ENCODE measurements around the gene SLC9B2.

SLC9B2 gene

DNA sequence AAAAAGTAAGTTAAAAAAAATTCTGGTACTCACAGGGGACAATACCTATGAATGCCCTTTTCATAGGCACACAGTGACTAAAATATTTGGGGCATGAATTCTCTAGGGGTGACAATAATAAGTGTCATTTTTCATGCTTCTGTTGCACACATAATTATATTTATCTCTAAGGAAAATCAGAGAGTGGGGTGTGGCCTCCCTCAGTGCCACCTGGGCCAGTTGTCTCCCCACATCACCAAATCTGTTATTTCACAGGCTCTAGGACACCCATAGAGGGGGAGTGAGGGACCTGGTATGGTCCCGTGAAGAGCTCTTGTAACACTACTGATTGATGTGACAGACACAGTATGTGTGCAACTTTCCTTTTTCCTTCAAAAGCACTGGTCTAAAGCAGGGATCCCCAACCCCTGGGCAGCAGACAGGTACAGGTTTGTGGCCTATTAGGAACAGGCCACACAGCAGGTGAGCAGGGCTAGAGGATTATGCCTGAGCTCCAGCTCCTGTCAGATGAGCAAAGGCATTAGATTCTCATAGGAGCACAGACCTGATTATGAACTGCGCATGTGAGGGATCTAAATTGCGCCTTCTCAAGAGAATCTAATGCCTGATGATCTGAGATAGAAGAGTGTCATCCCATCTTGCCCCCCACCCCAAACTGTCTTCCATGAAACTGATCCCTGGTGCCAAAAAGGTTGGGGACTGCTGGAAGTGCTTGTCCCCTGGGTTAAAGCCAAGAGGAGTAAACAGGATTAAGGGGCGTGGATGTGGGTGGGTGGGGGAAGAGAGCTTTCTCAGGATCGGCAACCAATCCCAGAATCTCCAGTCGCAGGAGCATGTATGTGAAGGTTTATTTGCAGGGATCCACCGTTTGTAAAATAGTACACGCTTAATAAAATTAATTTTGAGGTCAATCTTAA lies 57.9 kb downstream of the SLC9B2 start:
- TF ChIP-seq GATA2 (IDR thresholded peaks at IDR 0.05; ENCODE audit: low read depth, low read length) (no peak), GATA3 (IDR thresholded peaks at IDR 0.05; ENCODE audit: low read depth, low read length) (no peak)

GRCh38 chr4:103012551-103012950 lies 64.0 kb downstream of the SLC9B2 start:
- TF ChIP-seq GATA2 (IDR thresholded peaks at IDR 0.05; ENCODE audit: low read depth, low read length): no peak
- TF ChIP-seq GATA3 (IDR thresholded peaks at IDR 0.05; ENCODE audit: low read depth, low read length): no peak

GRCh38 chr4:103012060-103012459 lies 64.5 kb downstream of the SLC9B2 start:
- no peak for TF ChIP-seq GATA3 (IDR thresholded peaks at IDR 0.05; ENCODE audit: low read depth, low read length)
- no peak for TF ChIP-seq GATA2 (IDR thresholded peaks at IDR 0.05; ENCODE audit: low read depth, low read length)

- TF ChIP-seq GATA3 (IDR thresholded peaks at IDR 0.05; ENCODE audit: low read depth, low read length): no peak
- no peak for TF ChIP-seq GATA2 (IDR thresholded peaks at IDR 0.05; ENCODE audit: low read depth, low read length)
These were observed 65.1 kb downstream of the SLC9B2 start for GRCh38 chr4:103011378-103012025.

DNA sequence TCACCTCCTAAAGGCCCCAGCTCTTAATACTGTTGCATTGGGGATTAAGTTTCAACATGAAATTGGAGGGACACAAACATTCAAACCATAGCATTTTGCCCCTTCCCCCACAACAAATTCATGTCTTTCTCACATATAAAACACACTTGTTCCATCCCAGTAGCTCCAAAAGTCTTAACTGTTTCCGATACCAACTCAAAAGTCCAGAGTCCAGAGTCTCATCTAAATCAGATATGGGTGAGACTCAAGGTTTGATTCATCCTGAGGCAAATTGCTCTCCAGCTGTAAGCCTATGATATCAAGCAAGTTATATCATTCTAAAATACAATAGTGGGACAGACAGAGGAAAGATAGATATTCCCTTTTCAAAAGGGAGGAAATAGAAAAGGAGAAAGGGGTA lies 65.8 kb downstream of the SLC9B2 start:
- TF ChIP-seq GATA2 (IDR thresholded peaks at IDR 0.05; ENCODE audit: low read depth, low read length) (no peak), GATA3 (IDR thresholded peaks at IDR 0.05; ENCODE audit: low read depth, low read length) (no peak)

- TF ChIP-seq GATA2 (IDR thresholded peaks at IDR 0.05; ENCODE audit: low read depth, low read length): no peak
- no peak for TF ChIP-seq GATA3 (IDR thresholded peaks at IDR 0.05; ENCODE audit: low read depth, low read length)
These were observed 67.5 kb downstream of the SLC9B2 start for GRCh38 chr4:103008875-103009729.

DNA sequence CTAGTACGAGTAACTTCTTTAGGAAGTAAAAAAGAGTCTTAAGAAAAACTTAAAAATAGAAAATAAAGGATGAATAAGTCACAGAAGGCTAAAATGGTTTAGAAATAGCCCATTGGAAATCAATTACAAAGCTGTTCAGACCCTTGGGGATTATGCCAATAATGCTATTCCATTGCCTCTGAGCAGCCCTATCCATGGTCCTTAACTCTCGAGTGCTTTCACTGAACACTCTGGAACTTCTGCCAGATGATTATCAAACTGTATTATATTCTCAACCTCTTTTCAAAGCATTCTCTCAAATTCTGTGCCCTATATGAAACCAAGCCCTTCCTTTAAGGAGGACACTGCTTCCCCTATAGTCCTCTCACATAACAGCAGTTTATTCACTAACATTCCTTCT lies 74.0 kb downstream of the SLC9B2 start:
- TF ChIP-seq GATA2 (IDR thresholded peaks at IDR 0.05; ENCODE audit: low read depth, low read length) (no peak), GATA3 (IDR thresholded peaks at IDR 0.05; ENCODE audit: low read depth, low read length) (no peak)

GRCh38 chr4:102994803-102995202 lies 81.8 kb downstream of the SLC9B2 start:
- TF ChIP-seq GATA3 (IDR thresholded peaks at IDR 0.05; ENCODE audit: low read depth, low read length): no peak
- no peak for TF ChIP-seq GATA2 (IDR thresholded peaks at IDR 0.05; ENCODE audit: low read depth, low read length)

- no peak for TF ChIP-seq GATA2 (IDR thresholded peaks at IDR 0.05; ENCODE audit: low read depth, low read length)
- no peak for TF ChIP-seq GATA3 (IDR thresholded peaks at IDR 0.05; ENCODE audit: low read depth, low read length)
These were observed 88.0 kb downstream of the SLC9B2 start for GRCh38 chr4:102988429-102989020.

GRCh38 chr4:102981005-102981404 lies 95.6 kb downstream of the SLC9B2 start:
- no peak for TF ChIP-seq GATA2 (IDR thresholded peaks at IDR 0.05; ENCODE audit: low read depth, low read length)
- TF ChIP-seq GATA3 (IDR thresholded peaks at IDR 0.05; ENCODE audit: low read depth, low read length): no peak
